ENCODE results near the gene C2CD4C.

C2CD4C gene

GRCh38 chr19:408441-408901, 476 bp downstream of the C2CD4C start:
- no peak for TF ChIP-seq CTCF (IDR thresholded peaks at IDR 0.05; ENCODE audit: extremely low read depth, insufficient read depth, missing control alignments)
- in situ Hi-C loops (cut with MboI; ENCODE audit: low pct_unique_long_range_greater_than_20kb, low sequenced_read_pairs, unreplicated experiment), result no loop called here
- DNase-seq (ENCODE audit: low spot score), result no peak

- no peak for TF ChIP-seq CTCF (IDR thresholded peaks at IDR 0.05; ENCODE audit: extremely low read depth, insufficient read depth, missing control alignments)
- in situ Hi-C loops (cut with MboI; ENCODE audit: low pct_unique_long_range_greater_than_20kb, low sequenced_read_pairs, unreplicated experiment), result no loop called here
- DNase-seq (ENCODE audit: low spot score), result peak; percentile 48
Observed at GRCh38 chr19:407511-408440, 1.2 kb downstream of the C2CD4C start.

DNA sequence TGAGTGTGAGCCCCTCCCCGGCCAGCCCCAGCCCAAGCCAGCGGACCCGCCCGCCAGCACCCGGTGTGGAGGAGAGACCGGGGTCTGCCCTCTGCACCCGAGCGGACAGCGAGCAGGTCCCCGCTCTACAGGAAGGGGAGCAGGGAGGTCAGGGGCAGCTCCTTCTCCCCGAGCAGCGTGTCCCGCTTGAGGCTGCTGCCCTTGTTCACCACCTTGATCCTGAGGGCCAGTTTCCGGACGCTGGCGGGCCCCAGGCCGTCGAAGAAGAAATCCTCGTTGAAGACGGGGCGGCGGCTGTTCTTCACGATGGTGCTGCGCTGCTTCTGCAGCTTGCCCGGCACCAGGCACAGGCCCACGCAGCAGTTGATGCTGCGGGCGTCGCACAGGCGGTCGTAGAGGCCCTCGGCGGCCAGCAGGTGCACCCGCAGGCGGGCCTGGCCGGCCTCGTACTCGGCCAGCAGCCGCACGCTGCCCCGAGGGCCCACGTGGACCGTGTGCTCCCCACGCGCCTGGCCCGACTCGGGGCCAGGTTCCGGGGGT, 1.9 kb downstream of the C2CD4C start:
- no peak for TF ChIP-seq CTCF (IDR thresholded peaks at IDR 0.05; ENCODE audit: extremely low read depth, insufficient read depth, missing control alignments)
- peak; percentile 54 for DNase-seq (ENCODE audit: low spot score)
- in situ Hi-C loops (cut with MboI; ENCODE audit: low pct_unique_long_range_greater_than_20kb, low sequenced_read_pairs, unreplicated experiment), result no loop called here

DNA sequence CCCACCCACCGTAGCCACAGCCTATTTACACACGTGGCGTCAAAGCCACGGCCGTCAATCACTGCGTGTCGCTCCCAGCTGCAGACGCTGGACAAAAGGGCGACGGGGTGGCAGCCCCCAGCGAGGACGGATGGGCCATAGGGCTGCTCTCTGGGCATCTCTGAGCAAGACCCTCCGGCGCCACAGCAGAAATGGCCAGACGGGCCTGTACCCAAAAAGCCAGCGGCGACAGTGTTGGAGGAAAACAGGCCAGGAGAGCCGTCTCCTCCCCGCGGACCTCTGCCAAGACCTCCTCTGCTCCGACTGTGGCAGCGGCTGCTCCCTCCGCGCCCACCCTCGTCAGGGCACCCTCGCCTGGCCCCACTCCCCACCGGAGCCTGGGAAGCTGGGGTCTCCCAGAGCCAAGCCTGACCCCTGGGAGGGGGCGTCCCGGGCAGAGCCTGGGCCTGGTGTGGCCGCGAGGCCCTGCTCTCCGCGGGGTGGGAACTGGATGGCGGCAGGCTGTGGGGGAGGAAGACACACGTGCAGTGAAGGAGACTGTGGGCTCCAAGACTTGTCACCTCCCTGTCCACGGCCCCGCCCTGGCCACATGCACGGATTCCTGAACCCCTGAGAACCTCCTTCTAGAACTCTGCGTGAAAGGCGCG, 2.7 kb downstream of the C2CD4C start:
- in situ Hi-C loops (cut with MboI; ENCODE audit: low pct_unique_long_range_greater_than_20kb, low sequenced_read_pairs, unreplicated experiment), result no loop called here
- DNase-seq (ENCODE audit: low spot score), result no peak
- no peak for TF ChIP-seq CTCF (IDR thresholded peaks at IDR 0.05; ENCODE audit: extremely low read depth, insufficient read depth, missing control alignments)

DNA sequence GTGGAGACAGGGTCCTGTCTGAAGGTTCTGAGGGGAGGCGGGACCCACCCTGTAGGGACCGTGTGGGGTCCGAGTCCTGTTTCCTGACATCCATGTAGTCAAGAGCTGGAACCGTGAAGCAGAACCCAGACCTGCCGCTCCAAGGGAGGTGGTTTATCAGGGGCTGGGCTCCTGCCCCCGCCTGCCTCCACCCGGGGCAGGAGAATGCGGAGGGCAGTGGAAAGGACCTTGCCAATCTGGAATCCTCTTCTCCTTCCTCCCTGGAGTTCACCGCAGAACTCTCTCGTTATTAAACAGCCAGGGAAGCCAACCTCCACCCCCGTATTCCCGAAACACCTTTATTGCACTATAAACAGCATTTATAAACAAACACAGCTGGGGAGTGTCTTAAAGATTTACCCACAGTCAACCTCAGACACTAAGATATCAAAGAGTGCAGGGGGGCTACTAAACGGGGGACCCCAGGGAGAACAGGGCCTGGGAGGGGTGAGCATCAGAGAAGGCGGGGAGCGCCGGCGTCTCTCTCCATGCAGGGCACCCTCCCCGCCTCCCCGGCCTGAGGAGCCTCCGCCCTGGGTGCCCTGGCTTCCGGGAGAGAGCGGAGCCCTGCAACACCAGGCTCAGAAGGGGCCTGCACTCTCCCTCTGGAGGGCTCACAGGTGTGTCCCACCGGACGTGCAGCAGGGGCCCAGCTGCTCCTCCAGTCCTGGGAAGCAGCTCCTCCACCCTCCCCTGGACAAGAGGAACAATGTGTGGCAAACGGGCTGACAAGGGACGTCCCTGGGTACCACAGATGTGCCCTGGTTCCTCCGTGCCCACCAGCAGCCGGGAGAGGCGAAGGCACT, 3.6 kb downstream of the C2CD4C start:
- in situ Hi-C loops (cut with MboI; ENCODE audit: low pct_unique_long_range_greater_than_20kb, low sequenced_read_pairs, unreplicated experiment), result no loop called here
- peak; percentile 42 for DNase-seq (ENCODE audit: low spot score)
- no peak for TF ChIP-seq CTCF (IDR thresholded peaks at IDR 0.05; ENCODE audit: extremely low read depth, insufficient read depth, missing control alignments)

Measured in GM13977 (cell line).